ENCODE data around the gene DRAM1.

Gene DRAM1

GRCh38 chr12:101945369-101946232 lies 68.2 kb downstream of the DRAM1 start:
- DNase-seq (ENCODE audit: low spot score) (no peak), ATAC-seq (ENCODE audit: low read depth) (no peak)
- no peak for TF ChIP-seq CTCF (IDR thresholded peaks at IDR 0.05; ENCODE audit: poor library complexity, severe bottlenecking)
- Histone ChIP-seq H3K9me3 (ENCODE audit: severe bottlenecking) (no peaks in the 10 kb centered on the region), H3K4me1 (ENCODE audit: insufficient read depth, poor library complexity, severe bottlenecking) (no peaks in the 10 kb centered on the region), H3K4me3 (ENCODE audit: severe bottlenecking) (no peak overlapping the region), H3K36me3 (ENCODE audit: low read depth) (no peaks in the 10 kb centered on the region), H3K27ac (ENCODE audit: poor library complexity, severe bottlenecking) (no peak overlapping the region), H3K27me3 (ENCODE audit: insufficient read depth, poor library complexity, severe bottlenecking) (no peaks in the 10 kb centered on the region)

- Histone ChIP-seq H3K27me3 (ENCODE audit: insufficient read depth, poor library complexity, severe bottlenecking) (no peaks in the 10 kb centered on the region), H3K4me1 (ENCODE audit: insufficient read depth, poor library complexity, severe bottlenecking) (no peaks in the 10 kb centered on the region), H3K4me3 (ENCODE audit: severe bottlenecking) (no peak overlapping the region), H3K27ac (ENCODE audit: poor library complexity, severe bottlenecking) (no peak overlapping the region), H3K9me3 (ENCODE audit: severe bottlenecking) (no peaks in the 10 kb centered on the region), H3K36me3 (ENCODE audit: low read depth) (no peaks in the 10 kb centered on the region)
- ATAC-seq (ENCODE audit: low read depth) (no peak), DNase-seq (ENCODE audit: low spot score) (no peak)
- TF ChIP-seq CTCF (IDR thresholded peaks at IDR 0.05; ENCODE audit: poor library complexity, severe bottlenecking), result no peak
Observed at GRCh38 chr12:101946233-101946611, 68.8 kb downstream of the DRAM1 start.

GRCh38 chr12:101947316-101947715 lies 69.9 kb downstream of the DRAM1 start:
- H3K36me3 ChIP-seq (ENCODE audit: low read depth), result no peaks in the 10 kb centered on the region
- no peaks in the 10 kb centered on the region for H3K9me3 ChIP-seq (ENCODE audit: severe bottlenecking)
- H3K4me3 ChIP-seq (ENCODE audit: severe bottlenecking), result no peak overlapping the region
- no peaks in the 10 kb centered on the region for H3K27me3 ChIP-seq (ENCODE audit: insufficient read depth, poor library complexity, severe bottlenecking)
- H3K4me1 ChIP-seq (ENCODE audit: insufficient read depth, poor library complexity, severe bottlenecking), result no peaks in the 10 kb centered on the region
- no peak for TF ChIP-seq CTCF (IDR thresholded peaks at IDR 0.05; ENCODE audit: poor library complexity, severe bottlenecking)
- ATAC-seq (ENCODE audit: low read depth) (no peak), DNase-seq (ENCODE audit: low spot score) (no peak)
- H3K27ac ChIP-seq (ENCODE audit: poor library complexity, severe bottlenecking), result no peak overlapping the region

GRCh38 chr12:101948365-101948764 lies 71.0 kb downstream of the DRAM1 start:
- DNase-seq (ENCODE audit: low spot score) (no peak), ATAC-seq (ENCODE audit: low read depth) (no peak)
- no peak overlapping the region for H3K4me3 ChIP-seq (ENCODE audit: severe bottlenecking)
- no peaks in the 10 kb centered on the region for H3K9me3 ChIP-seq (ENCODE audit: severe bottlenecking)
- no peaks in the 10 kb centered on the region for H3K36me3 ChIP-seq (ENCODE audit: low read depth)
- no peaks in the 10 kb centered on the region for H3K4me1 ChIP-seq (ENCODE audit: insufficient read depth, poor library complexity, severe bottlenecking)
- TF ChIP-seq CTCF (IDR thresholded peaks at IDR 0.05; ENCODE audit: poor library complexity, severe bottlenecking), result no peak
- no peak overlapping the region for H3K27ac ChIP-seq (ENCODE audit: poor library complexity, severe bottlenecking)
- H3K27me3 ChIP-seq (ENCODE audit: insufficient read depth, poor library complexity, severe bottlenecking), result no peaks in the 10 kb centered on the region

GRCh38 chr12:101951002-101951670 lies 73.8 kb downstream of the DRAM1 start:
- Histone ChIP-seq H3K27ac (ENCODE audit: poor library complexity, severe bottlenecking) (no peak overlapping the region), H3K36me3 (ENCODE audit: low read depth) (no peaks in the 10 kb centered on the region), H3K4me3 (ENCODE audit: severe bottlenecking) (no peak overlapping the region), H3K4me1 (ENCODE audit: insufficient read depth, poor library complexity, severe bottlenecking) (no peaks in the 10 kb centered on the region), H3K27me3 (ENCODE audit: insufficient read depth, poor library complexity, severe bottlenecking) (no peaks in the 10 kb centered on the region), H3K9me3 (ENCODE audit: severe bottlenecking) (no peaks in the 10 kb centered on the region)
- DNase-seq (ENCODE audit: low spot score) (no peak), ATAC-seq (ENCODE audit: low read depth) (no peak)
- no peak for TF ChIP-seq CTCF (IDR thresholded peaks at IDR 0.05; ENCODE audit: poor library complexity, severe bottlenecking)

All from RWPE2 (cell line).